ENCODE results near the gene INTS1.

The INTS1 gene

GRCh38 chr7:1503390-1503789 lies 799 bp downstream of the INTS1 start:
- no peak for DNase-seq (ENCODE audit: low spot score)

GRCh38 chr7:1502845-1503244 lies 1.3 kb downstream of the INTS1 start:
- DNase-seq (ENCODE audit: low spot score) = no peak

- no peak for DNase-seq (ENCODE audit: low spot score)
These were observed 2.5 kb downstream of the INTS1 start for GRCh38 chr7:1501487-1502270.

GRCh38 chr7:1500064-1500807 lies 4.0 kb downstream of the INTS1 start:
- DNase-seq (ENCODE audit: low spot score) = no peak

GRCh38 chr7:1499367-1500029 lies 4.7 kb downstream of the INTS1 start:
- no peak for DNase-seq (ENCODE audit: low spot score)

GRCh38 chr7:1498370-1499305 lies 5.6 kb downstream of the INTS1 start:
- no peak for DNase-seq (ENCODE audit: low spot score)

GRCh38 chr7:1497293-1497927 lies 6.8 kb downstream of the INTS1 start:
- no peak for DNase-seq (ENCODE audit: low spot score)

- DNase-seq (ENCODE audit: low spot score) = no peak
These were observed 7.5 kb downstream of the INTS1 start for GRCh38 chr7:1496531-1497292.

GRCh38 chr7:1495564-1496242 lies 8.5 kb downstream of the INTS1 start:
- no peak for DNase-seq (ENCODE audit: low spot score)

- DNase-seq (ENCODE audit: low spot score) = no peak
These were observed 9.2 kb downstream of the INTS1 start for GRCh38 chr7:1494866-1495563.

- DNase-seq (ENCODE audit: low spot score) = no peak
These were observed 9.7 kb downstream of the INTS1 start for GRCh38 chr7:1494447-1494846.

GRCh38 chr7:1493571-1493970 lies 10.6 kb downstream of the INTS1 start:
- DNase-seq (ENCODE audit: low spot score) = no peak

GRCh38 chr7:1493129-1493528 lies 11.1 kb downstream of the INTS1 start:
- DNase-seq (ENCODE audit: low spot score) = no peak

- no peak for DNase-seq (ENCODE audit: low spot score)
These were observed 11.5 kb downstream of the INTS1 start for GRCh38 chr7:1492640-1493039.

GRCh38 chr7:1492221-1492620 lies 12.0 kb downstream of the INTS1 start:
- no peak for DNase-seq (ENCODE audit: low spot score)

- no peak for DNase-seq (ENCODE audit: low spot score)
These were observed 13.4 kb downstream of the INTS1 start for GRCh38 chr7:1490837-1491236.

- DNase-seq (ENCODE audit: low spot score) = no peak
These were observed 14.9 kb downstream of the INTS1 start for GRCh38 chr7:1489336-1489735.

- DNase-seq (ENCODE audit: low spot score) = no peak
These were observed 16.2 kb downstream of the INTS1 start for GRCh38 chr7:1488016-1488415.

GRCh38 chr7:1487466-1487865 lies 16.7 kb downstream of the INTS1 start:
- no peak for DNase-seq (ENCODE audit: low spot score)

All from CD4-positive, alpha-beta T cell treated with Interleukin-2 at 100 ng/mL for 4 hours (primary cell).